Thyroid gland (tissue), 4 donors: Measurements from ENCODE around the gene TMEM52B. TPM values are rescaled to one million over a fixed set of nuclear protein-coding genes. Genes with fewer than 3 reads are reported as not detected.
"Not testable (repeated sequence)": the region's sequence is repeated elsewhere in the genome, so short reads cannot be mapped to it uniquely, and the experiment has no call there.

Experiments used
- DNase-seq, 2 donors: peaks; one replicate each; pipeline ENCODE4 v3.0.0-alpha.2; 2019
- H3K27ac ChIP-seq, 3 donors: fragments of 200-600 bp; sonication (generic); 1 replicate in 2 of 3; 2 replicates in 1 of 3; pipeline ENCODE4 v1.5.1; 2016 to 2019; ENCODE audit warnings: mild to moderate bottlenecking in 1 of 3, moderate library complexity in 1 of 3
- H3K27me3 ChIP-seq: fragments of 200-600 bp; sonication (generic); one replicate; pipeline ENCODE4 v1.5.1; 2019
- H3K36me3 ChIP-seq, 2 donors: fragments of 200-600 bp; sonication (generic); one replicate each; pipeline ENCODE4 v1.5.1; 2016 to 2019
- H3K4me1 ChIP-seq, 2 donors: fragments of 200-600 bp; sonication (generic); one replicate each; pipeline ENCODE4 v1.5.1; 2017 to 2019
- H3K4me3 ChIP-seq, 3 donors: fragments of 200-600 bp; sonication (generic); replicated peaks in 1 of 3; 1 replicate in 2 of 3; 2 replicates in 1 of 3; pipeline ENCODE4 v1.5.1; 2016; ENCODE audit warnings: mild to moderate bottlenecking in 1 of 3
- H3K9me3 ChIP-seq: fragments of 200-600 bp; sonication (generic); one replicate; pipeline ENCODE4 v1.5.1; 2017
- CTCF ChIP-seq, 6 experiments: fragments of 200-600 bp in 3 of 6; fragments of 450-650 bp in 3 of 6; sonication (generic) in 3 of 6; IDR thresholded peaks; one replicate each; pipeline ENCODE4 v1.5.1; 2016 to 2019; ENCODE audit warnings: antibody characterized with exemption in 6 of 6, mild to moderate bottlenecking in 2 of 6, inconsistent platforms in 1 of 6, moderate library complexity in 1 of 6
- POLR2A ChIP-seq, 2 donors: fragments of 450-650 bp; IDR thresholded peaks; one replicate each; pipeline ENCODE4 v1.6.1; 2017; ENCODE audit warnings: antibody characterized with exemption in 2 of 2, mild to moderate bottlenecking in 2 of 2, moderate library complexity in 1 of 2
- WGBS, 2 donors: methylation state at CpG; one replicate each; pipeline ENCODE4 v1.1.5; 2017; 5-methylcytosine and 5-hydroxymethylcytosine counted together
- intact Hi-C: fragments of 100-400 bp; cut with DNase I; formaldehyde crosslinking; loops from one replicate; pipeline ENCODE4 v1.15.1; 2023
- total RNA-seq, 4 donors: library from RNA; depleted of rRNA; stranded (reverse); fragments of >200 nt; gene quantifications; one replicate each; pipeline ENCODE4 v1.2.3, GENCODE V29; 2016

TMEM52B gene
- total RNA-seq, 4 donors from 2014 or later = not detected

- WGBS, 2 donors = 92 to 97% methylated on average over 5 of the region's 5 CpGs
- H3K9me3 ChIP-seq = no peaks in the 10 kb centered on the region
- no peaks in the 10 kb centered on the region for H3K4me1 ChIP-seq
- no peak overlapping the region for H3K4me3 ChIP-seq
- no peaks in the 10 kb centered on the region for H3K27me3 ChIP-seq
- no peak for DNase-seq
- no peak overlapping the region for H3K27ac ChIP-seq
- TF ChIP-seq CTCF (IDR thresholded peaks at IDR 0.05) = no peak
- TF ChIP-seq POLR2A (IDR thresholded peaks at IDR 0.05) = no peak
- intact Hi-C loops = no loop called here
- H3K36me3 ChIP-seq = no peaks in the 10 kb centered on the region
These were observed 19.0 kb downstream of the TMEM52B start for GRCh38 chr12:10197879-10198278.

- H3K4me1 ChIP-seq, intact Hi-C loops, H3K9me3 ChIP-seq, H3K4me3 ChIP-seq, H3K27me3 ChIP-seq, DNase-seq, H3K27ac ChIP-seq, H3K36me3 ChIP-seq: not testable (repeated sequence)
- WGBS, 2 donors = 84 to 88% methylated on average over 2 of the region's 2 CpGs
These were observed 25.7 kb downstream of the TMEM52B start for GRCh38 chr12:10204495-10204894.

- intact Hi-C loops = no loop called here
- no peak for TF ChIP-seq POLR2A (IDR thresholded peaks at IDR 0.05)
- no peak for TF ChIP-seq CTCF (IDR thresholded peaks at IDR 0.05)
- H3K9me3 ChIP-seq = no peaks in the 10 kb centered on the region
- no peaks in the 10 kb centered on the region for H3K36me3 ChIP-seq
- 86 to 90% methylated on average over 3 of the region's 3 CpGs for WGBS, 2 donors
- no peaks in the 10 kb centered on the region for H3K4me1 ChIP-seq
- no peak for DNase-seq
- H3K4me3 ChIP-seq = no peak overlapping the region
- no peak overlapping the region for H3K27ac ChIP-seq
- H3K27me3 ChIP-seq = no peaks in the 10 kb centered on the region
These were observed 26.5 kb downstream of the TMEM52B start for GRCh38 chr12:10205220-10205807.

GRCh38 chr12:10207136-10207535 is 28.3 kb downstream of the TMEM52B start:
- H3K27ac ChIP-seq = no peak overlapping the region
- DNase-seq = no peak

GRCh38 chr12:10210225-10210624 is 31.4 kb downstream of the TMEM52B start:
- Histone ChIP-seq H3K27me3 (no peaks in the 10 kb centered on the region), H3K4me3 (no peak overlapping the region), H3K27ac (no peak overlapping the region), H3K36me3 (no peaks in the 10 kb centered on the region), H3K9me3 (no peaks in the 10 kb centered on the region), H3K4me1 (peaks cover 9 to 10% of the 10 kb centered on the region in 2 donors)
- DNase-seq = no peak
- TF ChIP-seq POLR2A (IDR thresholded peaks at IDR 0.05) = no peak
- TF ChIP-seq CTCF (IDR thresholded peaks at IDR 0.05) = no peak
- intact Hi-C loops = no loop called here
- WGBS, 2 donors = 94 to 98% methylated on average over 15 of the region's 15 CpGs

More at GRCh38 chr12:10207136-10207535, 28.3 kb downstream of the TMEM52B start:
- no peaks in the 10 kb centered on the region for H3K9me3 ChIP-seq
- H3K36me3 ChIP-seq = no peaks in the 10 kb centered on the region
- H3K4me1 ChIP-seq = peaks cover 0 to 3% of the 10 kb centered on the region in 2 donors
- no peaks in the 10 kb centered on the region for H3K27me3 ChIP-seq
- WGBS, 2 donors = 40 to 48% methylated on average over 2 of the region's 2 CpGs
- intact Hi-C loops = no loop called here
- no peak overlapping the region for H3K4me3 ChIP-seq
- TF ChIP-seq POLR2A (IDR thresholded peaks at IDR 0.05) = no peak
- no peak for TF ChIP-seq CTCF (IDR thresholded peaks at IDR 0.05)
